Naive thymus-derived CD4-positive, alpha-beta T cell (primary cell): ENCODE measurements around the gene TMEM203. TPM values are rescaled to one million over a fixed set of nuclear protein-coding genes. Genes with fewer than 3 reads are reported as not detected.
A peak's percentile ranks its signal among the peaks of the same experiment; 100 is the strongest.

Experiments
- ATAC-seq: fragments of 150-1000 bp; cut with Tn5 transposase; 2 replicates; pipeline ENCODE4 v1.10.0; 2021; ENCODE audit warnings: mild to moderate bottlenecking, moderate library complexity
- CTCF ChIA-PET: fragments of 350-600 bp; sonication (Branson Sonifier 250); formaldehyde crosslinking; loops from one replicate; lab custom pipeline; 2021; ENCODE audit warnings: antibody characterized with exemption; lab: Charles Lee
- POLR2A ChIA-PET: fragments of 350-600 bp; sonication (Branson Sonifier 250); formaldehyde crosslinking; loops from one replicate; lab custom pipeline; 2021; ENCODE audit warnings: antibody characterized with exemption, inconsistent platforms; lab: Charles Lee
- DNase-seq, 9 donors: peaks; one replicate each; pipeline versions ENCODE4 v3.0.0 to v3.0.0-alpha.2; 2020 to 2022; ENCODE audit warnings: mixed read lengths in 1 of 9
- H3K27ac ChIP-seq: one replicate; pipeline ENCODE4 v1.7.0; 2013; ENCODE audit warnings: mild to moderate bottlenecking, low read depth, low read length, moderate library complexity
- H3K27me3 ChIP-seq, 2 donors: one replicate each; pipeline ENCODE4 v1.7.0; 2013; ENCODE audit warnings: low read length in 2 of 2, mild to moderate bottlenecking in 2 of 2, moderate library complexity in 2 of 2; ENCODE audit not compliant: control insufficient read depth in 2 of 2, insufficient read depth in 2 of 2
- H3K36me3 ChIP-seq, 3 experiments: 1 replicate in 2 of 3; 2 replicates in 1 of 3; pipeline ENCODE4 v1.7.0; 2013; ENCODE audit warnings: low read length in 3 of 3, mild to moderate bottlenecking in 3 of 3, moderate library complexity in 1 of 3; ENCODE audit not compliant: insufficient read depth in 3 of 3, control insufficient read depth in 2 of 3
- H3K4me1 ChIP-seq, 2 donors: one replicate each; pipeline ENCODE4 v1.7.0; 2013; ENCODE audit warnings: low read length in 2 of 2, mild to moderate bottlenecking in 2 of 2, moderate library complexity in 1 of 2; ENCODE audit not compliant: control insufficient read depth in 2 of 2, insufficient read depth in 2 of 2
- H3K4me3 ChIP-seq: 2 replicates; pipeline ENCODE4 v1.7.0; 2013; ENCODE audit warnings: mild to moderate bottlenecking, low read length
- H3K9me3 ChIP-seq, 3 experiments: 1 replicate in 2 of 3; 2 replicates in 1 of 3; pipeline ENCODE4 v1.7.0; 2013; ENCODE audit warnings: low read length in 3 of 3; ENCODE audit not compliant: control insufficient read depth in 2 of 3
- H3K27ac Mint-ChIP-seq, 9 donors: one replicate each; pipeline ENCODE4 v1.8.0; 2020 to 2022; ENCODE audit warnings: mixed read lengths in 9 of 9, mild to moderate bottlenecking in 8 of 9, moderate library complexity in 5 of 9, inconsistent platforms in 2 of 9
- H3K27me3 Mint-ChIP-seq, 5 donors: one replicate each; pipeline ENCODE4 v1.8.0; 2021 to 2022; ENCODE audit warnings: mixed read lengths in 5 of 5, mild to moderate bottlenecking in 1 of 5
- H3K36me3 Mint-ChIP-seq, 5 donors: one replicate each; pipeline ENCODE4 v1.8.0; 2020 to 2022; ENCODE audit warnings: mixed read lengths in 5 of 5, mild to moderate bottlenecking in 3 of 5, inconsistent platforms in 1 of 5
- H3K4me1 Mint-ChIP-seq, 7 donors: one replicate each; pipeline ENCODE4 v1.8.0; 2020 to 2022; ENCODE audit warnings: mixed read lengths in 7 of 7, mild to moderate bottlenecking in 3 of 7, inconsistent platforms in 1 of 7
- H3K4me3 Mint-ChIP-seq, 10 donors: one replicate each; pipeline ENCODE4 v1.8.0; 2020 to 2022; ENCODE audit warnings: mild to moderate bottlenecking in 10 of 10, mixed read lengths in 10 of 10, moderate library complexity in 6 of 10, inconsistent platforms in 2 of 10
- H3K9me3 Mint-ChIP-seq, 11 donors: one replicate each; pipeline ENCODE4 v1.8.0; 2020 to 2022; ENCODE audit warnings: mixed read lengths in 11 of 11, mild to moderate bottlenecking in 4 of 11, inconsistent platforms in 1 of 11, moderate library complexity in 1 of 11
- intact Hi-C, 2 donors: fragments of 100-400 bp; cut with micrococcal nuclease; formaldehyde crosslinking; loops; one replicate each; pipeline ENCODE4 v1.15.1; 2023
- polyA plus RNA-seq, 2 donors: library from polyadenylated mRNA; unstranded; fragments of 300-500 nt; fragmentation: Illumina TruSeq; gene quantifications; one replicate each; pipeline ENCODE4 v1.2.3, GENCODE V29; 2021
- total RNA-seq, 6 experiments: library from RNA in 5 of 6; stranded (reverse) in 5 of 6; gene quantifications; 1 replicate in 5 of 6; 2 replicates in 1 of 6; pipeline ENCODE4 v1.2.3 and lab custom pipeline; 2021 to 2026

Gene TMEM203
- total and polyA plus RNA-seq, 7 experiments from 2014 or later = 22.6 to 172 (median 38.1) TPM

DNA sequence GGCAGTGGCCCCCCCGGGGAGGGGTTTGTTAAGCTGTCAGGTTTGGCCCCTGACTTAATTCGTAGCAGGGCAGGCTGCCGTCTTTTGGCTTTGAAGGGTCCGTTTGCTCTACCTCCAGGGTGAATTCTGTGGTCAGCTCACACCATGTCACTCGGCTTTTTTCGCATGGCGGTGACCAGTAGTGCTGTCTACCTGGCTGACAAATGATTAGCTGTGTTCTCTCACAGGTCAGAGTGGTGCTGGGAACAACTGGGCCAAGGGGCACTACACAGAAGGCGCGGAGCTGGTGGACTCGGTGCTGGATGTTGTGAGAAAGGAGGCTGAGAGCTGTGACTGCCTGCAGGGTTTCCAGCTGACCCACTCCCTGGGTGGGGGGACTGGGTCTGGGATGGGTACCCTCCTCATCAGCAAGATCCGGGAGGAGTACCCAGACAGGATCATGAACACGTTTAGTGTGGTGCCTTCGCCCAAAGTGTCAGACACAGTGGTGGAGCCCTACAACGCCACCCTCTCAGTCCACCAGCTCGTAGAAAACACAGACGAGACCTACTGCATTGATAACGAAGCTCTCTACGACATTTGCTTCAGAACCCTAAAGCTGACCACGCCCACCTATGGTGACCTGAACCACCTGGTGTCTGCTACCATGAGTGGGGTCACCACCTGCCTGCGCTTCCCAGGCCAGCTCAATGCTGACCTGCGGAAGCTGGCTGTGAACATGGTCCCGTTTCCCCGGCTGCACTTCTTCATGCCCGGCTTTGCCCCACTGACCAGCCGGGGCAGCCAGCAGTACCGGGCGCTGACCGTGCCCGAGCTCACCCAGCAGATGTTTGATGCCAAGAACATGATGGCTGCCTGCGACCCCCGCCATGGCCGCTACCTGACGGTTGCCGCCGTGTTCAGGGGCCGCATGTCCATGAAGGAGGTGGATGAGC lies 37.1 kb upstream of the TMEM203 start:
- no peak for ATAC-seq
- Histone ChIP-seq H3K27ac (peak overlapping the region; percentile 63), H3K27me3 (no peaks in the 10 kb centered on the region), H3K36me3 (peaks cover 0 to 19% (median 9%) of the 10 kb centered on the region in 3 experiments), H3K4me3 (peak overlapping the region; percentile 57), H3K4me1 (peaks cover 11 to 15% of the 10 kb centered on the region in 2 donors), H3K9me3 (no peaks in the 10 kb centered on the region)
- Mint-ChIP-seq H3K4me1 (peaks cover 12 to 35% (median 21%) of the 10 kb centered on the region in 7 donors), H3K27me3 (peaks cover 0 to 4% (median 0%) of the 10 kb centered on the region in 5 donors), H3K36me3 (peaks cover 0 to 14% (median 4%) of the 10 kb centered on the region in 5 donors), H3K27ac (peak overlapping the region; percentile 30 to 85 (median 65)), H3K9me3 (peaks cover 0 to 9% (median 0%) of the 10 kb centered on the region in 11 donors), H3K4me3 (peak overlapping the region; percentile 65 to 89 (median 84))
- no peak for DNase-seq
- CTCF ChIA-PET = interaction anchor here (0.6 to 1.1 kb wide), 3 partner anchors 12 to 314 kb away, joined by 3 to 5 read pairs (median 3); no protein-coding TSS in a partner anchor
- intact Hi-C loops = loop anchor here in 1 of 2 donors (5.0 kb wide), 1 partner anchor 830 kb away; the partner anchor contains the start of genes ENTR1 and PMPCA
- POLR2A ChIA-PET = interaction anchor here (0.9 to 10.7 kb wide), 7 partner anchors 11 to 156 kb away, joined by 3 to 168 read pairs (median 4); partner anchors contain the start of genes CYSRT1, DPP7, MAN1B1 and NELFB

DNA sequence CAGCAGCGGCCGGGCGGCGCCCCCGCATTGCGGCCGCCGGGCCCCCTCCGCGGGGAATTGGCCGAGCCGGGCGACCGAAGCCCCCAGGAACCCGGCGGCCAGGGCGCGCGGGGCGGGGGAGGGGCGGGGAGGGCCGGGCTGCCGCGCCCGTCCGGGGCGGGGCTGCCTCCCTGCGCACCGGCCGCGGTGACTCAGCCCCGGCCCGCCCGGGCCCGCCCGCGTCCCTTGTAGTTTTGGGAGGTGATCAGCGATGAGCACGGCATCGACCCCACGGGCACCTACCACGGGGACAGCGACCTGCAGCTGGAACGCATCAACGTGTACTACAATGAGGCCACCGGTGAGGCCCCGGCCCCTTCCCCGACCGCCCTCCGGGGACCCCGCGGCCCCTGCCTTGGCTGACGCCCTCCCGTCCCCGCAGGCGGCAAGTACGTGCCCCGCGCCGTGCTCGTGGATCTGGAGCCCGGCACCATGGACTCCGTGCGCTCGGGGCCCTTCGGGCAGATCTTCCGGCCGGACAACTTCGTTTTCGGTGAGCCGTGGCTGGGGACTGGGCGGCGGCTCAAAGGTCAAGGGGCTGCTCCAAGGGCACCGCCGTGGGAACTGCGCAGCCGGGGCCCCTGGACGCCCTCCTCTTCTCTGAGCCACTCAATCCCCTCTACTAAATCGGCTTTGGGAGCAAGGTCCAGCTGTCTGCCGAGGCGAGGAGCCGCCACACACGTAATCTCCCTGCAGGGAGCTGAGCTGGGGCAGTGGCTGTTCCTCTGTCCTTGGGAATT lies 36.2 kb upstream of the TMEM203 start:
- Mint-ChIP-seq H3K27me3 (peaks cover 0 to 4% (median 0%) of the 10 kb centered on the region in 5 donors), H3K9me3 (peaks cover 0 to 9% (median 0%) of the 10 kb centered on the region in 11 donors), H3K36me3 (peaks cover 0 to 14% (median 4%) of the 10 kb centered on the region in 5 donors), H3K27ac (peak overlapping the region in 8 of 9 donors; percentile 12 to 94 (median 82)), H3K4me1 (peaks cover 12 to 35% (median 21%) of the 10 kb centered on the region in 7 donors), H3K4me3 (peak overlapping the region; percentile 83 to 94 (median 86))
- peak overlapping the region; percentile 63 for H3K27ac ChIP-seq
- CTCF ChIA-PET = interaction anchor here (0.6 to 1.3 kb wide), 4 partner anchors 13 to 203 kb away, joined by 3 to 5 read pairs (median 4); no protein-coding TSS in a partner anchor
- POLR2A ChIA-PET = interaction anchor here (0.8 to 10.7 kb wide), 23 partner anchors 12 to 708 kb away, joined by 3 to 168 read pairs (median 4); partner anchors contain the start of genes ANAPC2, CYSRT1, DPP7 and MAN1B1
- peaks cover 0 to 19% (median 9%) of the 10 kb centered on the region in 3 experiments for H3K36me3 ChIP-seq
- peak in 4 of 9 donors; percentile 29 to 80 (median 54) for DNase-seq
- no peaks in the 10 kb centered on the region for H3K9me3 ChIP-seq
- peak; percentile 23 for ATAC-seq
- H3K27me3 ChIP-seq = no peaks in the 10 kb centered on the region
- peaks cover 15 to 16% of the 10 kb centered on the region in 2 donors for H3K4me1 ChIP-seq
- intact Hi-C loops = loop anchor here (1.0 to 5.0 kb wide), 16 partner anchors 14 to 829 kb away; partner anchors contain the start of genes ANAPC2 (in 2 of the 2), MAN1B1 (in 2 of the 2), NDOR1 (in 2 of the 2) and NELFB (in 2 of the 2)
- H3K4me3 ChIP-seq = peak overlapping the region; percentile 57

DNA sequence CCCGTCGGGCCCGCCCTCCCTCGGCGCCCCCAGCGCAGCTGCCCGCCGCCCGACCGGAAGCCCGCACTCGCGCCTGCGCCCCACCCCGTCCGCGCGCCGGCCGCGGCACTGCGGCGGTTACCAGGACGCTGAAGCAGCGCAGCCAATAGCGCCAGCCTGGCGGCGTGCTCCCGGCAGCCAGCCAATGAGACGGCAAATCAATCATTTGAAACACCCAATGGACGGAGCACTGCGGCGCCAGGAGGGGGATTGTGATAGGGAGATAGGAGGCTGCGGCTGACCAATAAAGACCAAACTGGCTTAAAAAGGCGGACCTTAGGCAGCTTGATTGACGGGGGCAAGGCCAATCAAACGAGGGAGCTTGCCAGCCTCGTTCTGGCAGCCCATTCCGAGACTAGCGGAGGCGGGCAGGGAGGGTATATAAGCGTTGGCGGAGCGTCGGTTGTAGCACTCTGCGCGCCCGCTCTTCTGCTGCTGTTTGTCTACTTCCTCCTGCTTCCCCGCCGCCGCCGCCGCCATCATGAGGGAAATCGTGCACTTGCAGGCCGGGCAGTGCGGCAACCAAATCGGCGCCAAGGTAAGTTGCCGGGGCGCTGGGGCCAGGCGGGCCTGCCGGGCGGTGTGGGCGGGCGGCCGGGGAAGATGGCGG lies 35.5 kb upstream of the TMEM203 start, which contains the start of gene TUBB4B:
Gene TUBB4B, plus strand, starts transcription at position 447 of the 649 bp plus-strand sequence. Its CDS starts 74 bp downstream, at position 521.
- ChIA-PET CTCF (interaction anchor here (0.6 to 1.3 kb wide), 4 partner anchors 13 to 145 kb away, joined by 4 to 9 read pairs (median 5); partner anchors contain the start of gene NELFB), POLR2A (interaction anchor here (0.7 to 10.7 kb wide), 37 partner anchors 12 to 708 kb away, joined by 3 to 168 read pairs (median 4); partner anchors contain the start of genes ANAPC2, CYSRT1, EXD3 and MAN1B1)
- DNase-seq = peak; percentile 87 to 99 (median 98)
- Mint-ChIP-seq H3K36me3 (peaks cover 0 to 14% (median 4%) of the 10 kb centered on the region in 5 donors), H3K27me3 (peaks cover 0 to 4% (median 0%) of the 10 kb centered on the region in 5 donors), H3K27ac (peak within 1 kb of the TSS; percentile 82 to 94 (median 93)), H3K4me3 (peak within 1 kb of the TSS; percentile 83 to 97 (median 92)), H3K4me1 (peaks cover 12 to 35% (median 21%) of the 10 kb centered on the region in 7 donors), H3K9me3 (peaks cover 0 to 9% (median 0%) of the 10 kb centered on the region in 11 donors)
- Histone ChIP-seq H3K27me3 (no peaks in the 10 kb centered on the region), H3K27ac (peak within 1 kb of the TSS; percentile 83), H3K9me3 (no peaks in the 10 kb centered on the region), H3K4me3 (peak within 1 kb of the TSS; percentile 72), H3K36me3 (peaks cover 0 to 19% (median 9%) of the 10 kb centered on the region in 3 experiments), H3K4me1 (peaks cover 15 to 23% of the 10 kb centered on the region in 2 donors)
- peak; percentile 87 for ATAC-seq
- intact Hi-C loops = loop anchor here (1.0 to 5.0 kb wide), 16 partner anchors 14 to 829 kb away; partner anchors contain the start of genes ANAPC2 (in 2 of the 2), MAN1B1 (in 2 of the 2), NDOR1 (in 2 of the 2) and NELFB (in 2 of the 2)

DNA sequence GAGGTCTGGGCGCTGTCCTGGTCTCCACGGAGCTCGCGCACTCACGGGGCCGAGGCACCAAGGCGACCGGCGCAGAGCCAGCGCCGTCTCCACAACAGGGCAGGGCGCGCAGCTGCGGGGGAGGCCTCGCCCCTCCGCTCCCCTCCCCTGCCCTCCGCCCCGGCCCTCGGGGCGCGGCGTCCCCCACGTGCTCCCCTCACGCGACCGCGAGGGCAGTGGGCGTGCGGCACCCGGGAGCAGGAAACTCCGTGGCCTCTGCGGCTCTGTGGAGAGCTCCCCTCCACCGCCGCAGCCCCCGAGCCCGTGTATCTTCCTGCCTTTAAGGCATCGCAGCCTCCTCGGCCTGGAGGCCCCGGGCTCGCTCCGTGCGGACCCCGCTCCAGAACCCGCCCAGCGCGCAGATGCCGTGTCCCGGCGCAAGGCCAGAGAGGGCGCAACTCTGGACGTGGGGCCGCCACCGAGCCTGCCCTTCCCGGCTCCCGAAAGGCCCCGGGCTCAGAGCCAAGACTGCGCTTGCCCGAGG lies 34.9 kb upstream of the TMEM203 start:
- peaks cover 0 to 19% (median 9%) of the 10 kb centered on the region in 3 experiments for H3K36me3 ChIP-seq
- peak overlapping the region; percentile 72 for H3K4me3 ChIP-seq
- DNase-seq (peak in 7 of 9 donors; percentile 59 to 81 (median 72)), ATAC-seq (peak; percentile 33)
- POLR2A ChIA-PET = interaction anchor here (0.7 to 10.7 kb wide), 36 partner anchors 13 to 707 kb away, joined by 3 to 168 read pairs (median 4); partner anchors contain the start of genes ANAPC2, CYSRT1, EXD3 and MAN1B1
- Mint-ChIP-seq H3K27ac (peak overlapping the region in 8 of 9 donors; percentile 52 to 94 (median 67)), H3K9me3 (peaks cover 0 to 9% (median 0%) of the 10 kb centered on the region in 11 donors), H3K27me3 (peaks cover 0 to 4% (median 0%) of the 10 kb centered on the region in 5 donors), H3K4me1 (peaks cover 12 to 35% (median 21%) of the 10 kb centered on the region in 7 donors), H3K4me3 (peak overlapping the region; percentile 70 to 93 (median 82)), H3K36me3 (peaks cover 0 to 14% (median 4%) of the 10 kb centered on the region in 5 donors)
- peaks cover 15 to 24% of the 10 kb centered on the region in 2 donors for H3K4me1 ChIP-seq
- CTCF ChIA-PET = interaction anchor here (0.6 to 1.3 kb wide), 6 partner anchors 14 to 450 kb away, joined by 3 to 9 read pairs (median 4); partner anchors contain the start of gene NELFB
- no peaks in the 10 kb centered on the region for H3K27me3 ChIP-seq
- H3K9me3 ChIP-seq = no peaks in the 10 kb centered on the region
- intact Hi-C loops = loop anchor here (2.0 to 5.0 kb wide), 5 partner anchors 52 to 828 kb away; partner anchors contain the start of genes ANAPC2 (in 1 of the 2), ARRDC1 (in 1 of the 2), ENTR1 (in 1 of the 2) and NRARP (in 1 of the 2)
- H3K27ac ChIP-seq = peak overlapping the region; percentile 83
